ENCODE measurements around the gene LRRC55.

Gene LRRC55

DNA sequence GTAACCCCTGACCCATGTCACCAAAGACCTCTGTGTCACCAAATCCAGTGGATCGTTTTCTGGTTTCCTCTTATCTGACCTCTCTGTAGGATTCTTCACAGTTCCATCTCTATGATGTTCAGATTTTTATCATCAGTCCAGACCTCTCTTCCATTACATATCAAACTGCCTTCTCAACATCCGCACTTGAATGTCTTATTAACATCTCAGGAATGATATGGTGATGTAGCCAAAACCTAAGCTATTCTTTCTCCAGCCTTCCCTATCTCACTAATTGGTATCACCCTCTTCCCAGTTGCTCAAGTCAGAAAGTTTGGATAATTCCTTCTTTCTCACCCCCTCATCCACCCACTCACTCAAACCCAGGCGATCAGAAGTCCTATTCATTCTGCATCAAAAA lies 41.8 kb downstream of the LRRC55 start:
- no peak for DNase-seq (ENCODE audit: low spot score)
- TF ChIP-seq, protein P1, sequence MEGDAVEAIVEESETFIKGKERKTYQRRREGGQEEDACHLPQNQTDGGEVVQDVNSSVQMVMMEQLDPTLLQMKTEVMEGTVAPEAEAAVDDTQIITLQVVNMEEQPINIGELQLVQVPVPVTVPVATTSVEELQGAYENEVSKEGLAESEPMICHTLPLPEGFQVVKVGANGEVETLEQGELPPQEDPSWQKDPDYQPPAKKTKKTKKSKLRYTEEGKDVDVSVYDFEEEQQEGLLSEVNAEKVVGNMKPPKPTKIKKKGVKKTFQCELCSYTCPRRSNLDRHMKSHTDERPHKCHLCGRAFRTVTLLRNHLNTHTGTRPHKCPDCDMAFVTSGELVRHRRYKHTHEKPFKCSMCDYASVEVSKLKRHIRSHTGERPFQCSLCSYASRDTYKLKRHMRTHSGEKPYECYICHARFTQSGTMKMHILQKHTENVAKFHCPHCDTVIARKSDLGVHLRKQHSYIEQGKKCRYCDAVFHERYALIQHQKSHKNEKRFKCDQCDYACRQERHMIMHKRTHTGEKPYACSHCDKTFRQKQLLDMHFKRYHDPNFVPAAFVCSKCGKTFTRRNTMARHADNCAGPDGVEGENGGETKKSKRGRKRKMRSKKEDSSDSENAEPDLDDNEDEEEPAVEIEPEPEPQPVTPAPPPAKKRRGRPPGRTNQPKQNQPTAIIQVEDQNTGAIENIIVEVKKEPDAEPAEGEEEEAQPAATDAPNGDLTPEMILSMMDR (IDR thresholded peaks at IDR 0.05; ENCODE audit: extremely low read depth, missing control alignments): no peak

DNA sequence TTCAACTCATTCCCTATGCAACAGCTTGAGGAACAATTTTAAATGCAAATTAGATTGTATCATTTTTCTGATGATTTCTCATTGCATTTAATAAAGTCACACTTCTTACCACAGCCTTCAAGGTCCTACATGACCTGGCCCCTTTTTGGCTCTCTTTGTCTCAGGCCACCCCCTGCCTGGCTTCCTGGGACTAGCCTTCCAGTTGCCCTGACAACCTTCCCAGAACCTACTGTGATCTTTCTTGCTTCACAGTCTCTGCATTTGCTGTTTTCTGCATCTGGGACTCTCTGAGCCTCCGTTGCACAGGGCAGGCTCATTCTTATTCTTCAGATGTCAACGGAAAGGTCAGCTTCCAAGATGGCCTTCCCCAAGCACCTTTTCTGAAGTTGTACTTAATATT lies 42.4 kb downstream of the LRRC55 start:
- no peak for DNase-seq (ENCODE audit: low spot score)
- TF ChIP-seq, protein P1 (IDR thresholded peaks at IDR 0.05; ENCODE audit: extremely low read depth, missing control alignments): no peak

DNA sequence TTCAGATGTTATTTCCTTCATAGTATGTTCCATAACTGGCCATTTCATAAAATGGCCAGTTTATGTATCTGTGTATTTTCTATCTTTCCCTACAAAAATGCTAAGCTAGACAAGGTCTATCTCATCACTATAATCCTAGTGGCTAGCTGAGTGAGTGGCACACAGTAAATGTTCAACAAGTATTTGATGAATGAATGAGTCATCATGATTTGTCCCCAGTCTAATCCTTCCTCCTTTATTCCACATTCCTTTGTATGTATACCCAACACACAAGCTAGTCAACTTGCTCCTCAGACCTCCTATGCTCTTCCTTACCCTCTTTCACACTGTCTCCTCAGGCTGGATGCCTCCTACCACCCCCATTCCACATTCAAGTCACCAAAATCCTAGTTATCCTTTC lies 42.8 kb downstream of the LRRC55 start:
- DNase-seq (ENCODE audit: low spot score): no peak
- TF ChIP-seq, protein P1 (IDR thresholded peaks at IDR 0.05; ENCODE audit: extremely low read depth, missing control alignments): no peak

DNA sequence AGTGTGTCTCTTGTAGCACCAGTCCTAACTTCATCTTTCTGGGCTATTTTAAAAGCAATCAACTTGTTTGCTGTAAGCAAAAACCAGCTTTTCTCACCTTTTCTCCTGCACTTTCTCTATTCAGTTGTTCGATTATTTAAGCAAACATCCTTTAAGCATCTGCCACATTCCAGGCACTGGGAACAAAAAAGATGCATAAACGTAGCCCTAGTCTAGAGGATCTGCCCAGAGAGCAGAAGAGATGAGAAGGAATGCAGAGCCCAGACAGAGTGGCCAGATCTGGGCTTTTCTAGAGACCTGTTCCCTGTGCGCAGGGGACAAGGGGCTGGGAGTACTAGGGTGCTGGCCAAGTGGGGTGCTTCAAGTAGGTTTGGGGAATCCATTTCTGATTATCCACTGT lies 46.8 kb downstream of the LRRC55 start:
- TF ChIP-seq, protein P1 (IDR thresholded peaks at IDR 0.05; ENCODE audit: extremely low read depth, missing control alignments): no peak
- no peak for DNase-seq (ENCODE audit: low spot score)

DNA sequence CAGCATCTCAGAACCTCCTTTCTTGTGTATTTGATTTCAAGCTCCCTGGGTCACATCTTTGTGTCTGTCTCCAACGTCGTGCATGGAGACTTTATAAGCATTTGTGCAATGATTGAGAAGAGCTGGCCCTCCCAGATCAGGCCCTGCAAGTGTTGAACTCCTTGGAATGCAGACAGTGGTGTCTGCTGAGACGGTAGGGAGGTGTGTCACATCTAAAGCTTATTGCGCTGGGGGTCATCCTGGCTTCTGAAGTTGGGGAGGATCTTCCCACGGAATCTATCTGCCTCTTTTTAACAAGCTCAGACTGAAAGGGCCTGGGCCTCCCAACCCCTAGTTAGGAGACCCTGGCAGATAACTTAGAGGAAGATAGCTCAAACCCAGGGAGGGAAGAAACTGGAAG lies 48.6 kb downstream of the LRRC55 start:
- DNase-seq (ENCODE audit: low spot score): no peak
- TF ChIP-seq, protein P1 (IDR thresholded peaks at IDR 0.05; ENCODE audit: extremely low read depth, missing control alignments): no peak

DNA sequence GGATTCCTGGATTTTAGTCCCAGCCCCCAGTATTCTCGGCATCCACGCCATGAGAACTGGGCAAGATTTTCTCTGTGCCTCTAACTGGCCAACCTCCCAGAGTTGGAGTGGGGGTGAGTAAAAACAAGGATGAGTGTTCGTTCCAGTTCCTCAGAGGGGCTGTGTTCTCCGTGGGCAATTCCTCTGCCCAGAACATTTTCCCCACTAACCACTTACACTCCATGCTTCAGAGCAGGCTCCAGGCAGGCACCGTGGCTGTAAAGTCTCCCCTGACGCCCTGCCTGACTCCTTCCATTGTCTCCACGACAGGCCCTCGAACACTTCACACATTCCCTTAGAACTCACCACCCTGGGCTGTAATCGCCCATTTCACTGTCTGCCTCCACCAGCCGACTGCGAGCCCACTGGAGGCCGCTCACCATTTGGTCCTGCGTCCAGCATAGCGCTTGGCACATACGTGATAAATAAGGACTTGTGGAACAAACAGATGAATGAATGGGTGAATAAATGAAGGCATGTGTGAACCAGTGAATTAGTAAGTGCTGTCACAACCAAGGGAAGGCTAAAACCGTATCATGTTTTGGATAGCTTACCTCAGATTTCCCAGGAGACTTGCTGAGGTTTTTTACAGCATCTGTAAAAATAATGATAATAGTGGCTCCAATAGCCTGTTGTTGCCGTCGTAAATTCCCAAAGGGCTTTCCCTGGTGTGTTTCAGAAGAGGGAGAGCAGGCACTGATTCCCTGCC lies 49.2 kb downstream of the LRRC55 start:
- DNase-seq (ENCODE audit: low spot score): no peak
- TF ChIP-seq, protein P1 (IDR thresholded peaks at IDR 0.05; ENCODE audit: extremely low read depth, missing control alignments): no peak

DNA sequence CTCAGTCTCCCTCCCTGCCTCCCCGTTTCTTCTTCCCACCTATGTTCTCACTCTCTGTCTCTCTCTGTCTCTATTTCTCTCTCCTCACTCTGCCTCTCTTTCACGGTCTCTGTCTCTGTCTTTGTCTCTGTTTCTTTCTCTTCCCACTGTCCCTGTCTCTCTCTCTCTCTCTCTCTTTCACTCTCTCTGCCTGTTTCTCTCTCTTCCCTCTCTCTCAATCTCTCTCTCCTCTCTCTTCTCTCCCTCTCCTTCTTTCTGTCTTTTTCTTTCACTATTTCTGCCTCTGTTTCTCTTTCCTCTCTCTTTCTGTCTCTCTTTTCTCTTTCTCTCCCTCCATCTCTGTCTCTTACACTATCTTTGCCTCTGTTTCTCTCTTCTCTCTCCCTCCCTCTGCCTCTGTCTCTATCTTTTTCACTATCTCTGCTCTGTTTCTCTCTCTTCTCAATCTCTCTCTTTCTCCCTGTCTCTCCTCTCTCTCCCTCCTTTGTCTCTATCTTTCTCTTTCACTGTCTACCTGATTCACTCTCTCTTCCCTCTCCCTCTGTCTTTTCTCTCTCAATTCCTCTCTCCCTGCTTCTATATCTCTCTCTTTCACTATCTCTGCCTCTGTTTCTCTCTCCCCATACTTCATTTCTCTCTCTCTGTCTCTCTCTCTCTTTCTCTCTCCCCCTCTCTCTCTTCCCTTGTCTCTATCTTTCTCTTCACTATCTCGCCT lies 49.9 kb downstream of the LRRC55 start:
- no peak for DNase-seq (ENCODE audit: low spot score)
- TF ChIP-seq, protein P1 (IDR thresholded peaks at IDR 0.05; ENCODE audit: extremely low read depth, missing control alignments): no peak

All from GM20000 (cell line).